Measurements from ENCODE around the gene TDRD9.

GRCh38 chr14:103930051-103930604 lies 1.9 kb downstream of the TDRD9 start:
- no peak for TF ChIP-seq POLR2A (IDR thresholded peaks at IDR 0.05; ENCODE audit: low read length)
- no peak for TF ChIP-seq GATA1 (IDR thresholded peaks at IDR 0.05; ENCODE audit: low read depth, low read length)

All from erythroblast (primary cell).